T-helper 1 cell (primary cell): ENCODE results near the gene TEX10.

Source experiments
- DNase-seq, 5 donors: peaks; one replicate each; pipeline ENCODE4 v3.0.0-alpha.2; 2012 to 2020

TEX10 gene

GRCh38 chr9:100282388-100282719 is 70.4 kb downstream of the TEX10 start:
- DNase-seq, result no peak

- DNase-seq, result no peak
Observed at GRCh38 chr9:100281676-100282387, 70.9 kb downstream of the TEX10 start.

GRCh38 chr9:100281066-100281465 is 71.7 kb downstream of the TEX10 start:
- no peak for DNase-seq

GRCh38 chr9:100277166-100277979 is 75.4 kb downstream of the TEX10 start:
- DNase-seq, result no peak

- DNase-seq, result no peak
Observed at GRCh38 chr9:100269656-100270055, 83.1 kb downstream of the TEX10 start.

- no peak for DNase-seq
Observed at GRCh38 chr9:100268271-100268670, 84.5 kb downstream of the TEX10 start.

- DNase-seq, result no peak
Observed at GRCh38 chr9:100267211-100267610, 85.5 kb downstream of the TEX10 start.
